Endothelial cell of umbilical vein (primary cell): ENCODE results near the gene FAM167B. TPM values are rescaled to one million over a fixed set of nuclear protein-coding genes. Genes with fewer than 3 reads are reported as not detected.

Experiments used
- BruUV-seq: library from RNA; stranded (reverse); fragments of 400-500 nt; replicated peaks from 2 replicates; lab custom pipeline; 2021; lab: Mats Ljungman, UMichigan
- CTCF ChIA-PET: fragments of 300-600, 350-600 bp; sonication (Branson Sonifier 250); formaldehyde crosslinking; loops from one replicate; lab custom pipeline; 2021; ENCODE audit warnings: antibody characterized with exemption, inconsistent platforms; lab: Charles Lee
- POLR2A ChIA-PET: fragments of 300-600, 350-600 bp; sonication (Branson Sonifier 250); formaldehyde crosslinking; loops from one replicate; lab custom pipeline; 2021; ENCODE audit warnings: antibody characterized with exemption, inconsistent platforms; lab: Charles Lee
- DNase-seq: peaks from one replicate; pipeline ENCODE4 v3.0.0-alpha.2; 2011; ENCODE audit warnings: low read depth, low spot score
- FAIRE-seq: peaks from 2 replicates; lab custom pipeline; 2011; peaks lifted over from hg19 to GRCh38; lab: Jason Lieb, UNC
- H2AFZ ChIP-seq: 2 replicates; pipeline ENCODE4 v1.6.0; 2012; ENCODE audit warnings: low read depth, low read length, control low read depth, inconsistent platforms
- H3K27ac ChIP-seq: 2 replicates; pipeline ENCODE4 v1.5.1; 2011; ENCODE audit warnings: low read depth, mild to moderate bottlenecking, control low read depth, low read length, moderate library complexity; ENCODE audit not compliant: insufficient read depth
- H3K27me3 ChIP-seq, 2 experiments: 2 replicates each; pipeline versions ENCODE4 v1.6.0 to v1.6.1; 2011; ENCODE audit warnings: low read length in 2 of 2, mixed read lengths in 1 of 2; ENCODE audit not compliant: control insufficient read depth in 2 of 2, insufficient read depth in 2 of 2
- H3K36me3 ChIP-seq, 2 experiments: 2 replicates in 1 of 2; 3 replicates in 1 of 2; pipeline ENCODE4 v1.5.1; 2011; ENCODE audit warnings: low read length in 2 of 2, mild to moderate bottlenecking in 1 of 2, moderate library complexity in 1 of 2; ENCODE audit not compliant: control insufficient read depth in 2 of 2, insufficient read depth in 2 of 2; ENCODE audit errors: extremely low read depth in 1 of 2
- H3K4me1 ChIP-seq: 3 replicates; pipeline ENCODE4 v1.5.1; 2011; ENCODE audit warnings: mild to moderate bottlenecking, low read length; ENCODE audit not compliant: control insufficient read depth, insufficient read depth; ENCODE audit errors: extremely low read depth
- H3K4me2 ChIP-seq: 2 replicates; pipeline ENCODE4 v1.6.1; 2011; ENCODE audit warnings: low read length, control low read depth, mixed read lengths; ENCODE audit not compliant: insufficient read depth
- H3K4me3 ChIP-seq, 3 experiments: fragments of 200-600 bp in 1 of 3; sonication (generic), shearing (Covaris generic) in 1 of 3; replicated peaks in 1 of 3; 2 replicates each; pipeline ENCODE4 v1.5.1; 2011 to 2016; ENCODE audit warnings: control low read depth in 3 of 3, low read length in 3 of 3, mild to moderate bottlenecking in 2 of 3, inconsistent platforms in 1 of 3, low read depth in 1 of 3, moderate library complexity in 1 of 3; ENCODE audit not compliant: insufficient read depth in 1 of 3
- H3K79me2 ChIP-seq: 2 replicates; pipeline ENCODE4 v1.6.0; 2012; ENCODE audit warnings: low read length, inconsistent platforms; ENCODE audit not compliant: control insufficient read depth, insufficient read depth
- H3K9ac ChIP-seq: replicated peaks from 2 replicates; pipeline ENCODE3; 2011; ENCODE audit warnings: low read length, control low read depth; ENCODE audit not compliant: insufficient read depth; ENCODE audit errors: extremely low read depth
- H3K9me1 ChIP-seq: replicated peaks from 3 replicates; pipeline ENCODE4 v1.6.0; 2011; ENCODE audit warnings: mild to moderate bottlenecking, low read length; ENCODE audit not compliant: control insufficient read depth, insufficient read depth; ENCODE audit errors: extremely low read depth
- H3K9me3 ChIP-seq: replicated peaks from 2 replicates; pipeline ENCODE4 v1.5.1; 2012; ENCODE audit warnings: low read length, inconsistent platforms; ENCODE audit not compliant: control insufficient read depth, insufficient read depth
- H4K20me1 ChIP-seq: replicated peaks from 2 replicates; pipeline ENCODE3; 2011; ENCODE audit warnings: mild to moderate bottlenecking, low read length; ENCODE audit not compliant: control insufficient read depth, insufficient read depth; ENCODE audit errors: extremely low read depth
- CTCF ChIP-seq, 2 donors: IDR thresholded peaks; 1 replicate in 1 of 2; 2 replicates in 1 of 2; pipeline ENCODE4 v1.5.1; 2011; ENCODE audit warnings: low read length in 2 of 2, mild to moderate bottlenecking in 2 of 2, moderate library complexity in 2 of 2, control low read depth in 1 of 2, inconsistent platforms in 1 of 2, low read depth in 1 of 2; ENCODE audit not compliant: insufficient read depth in 1 of 2; ENCODE audit errors: extremely low read depth in 1 of 2
- EZH2 ChIP-seq: IDR thresholded peaks from 2 replicates; pipeline ENCODE4 v1.6.1; 2012; ENCODE audit warnings: borderline replicate concordance, low read depth, mild to moderate bottlenecking, moderate library complexity, low read length, inconsistent platforms; ENCODE audit not compliant: severe bottlenecking
- FOS ChIP-seq: IDR thresholded peaks from 2 replicates; pipeline ENCODE4 v1.6.1; 2011; ENCODE audit warnings: mild to moderate bottlenecking, low read length, moderate library complexity, borderline replicate concordance; ENCODE audit not compliant: insufficient read depth
- GATA2 ChIP-seq: IDR thresholded peaks from 2 replicates; pipeline ENCODE4 v1.7.0; 2011; ENCODE audit warnings: low read depth, mild to moderate bottlenecking, moderate library complexity, mixed read lengths, low read length; ENCODE audit not compliant: insufficient read length, insufficient read depth
- JUN ChIP-seq: IDR thresholded peaks from 2 replicates; pipeline ENCODE4 v1.6.1; 2011; ENCODE audit warnings: borderline replicate concordance, low read depth; ENCODE audit not compliant: insufficient read length, insufficient read depth
- MAX ChIP-seq: IDR thresholded peaks from 2 replicates; pipeline ENCODE4 v1.6.1; 2011; ENCODE audit not compliant: insufficient read depth, insufficient read length
- MYC ChIP-seq: IDR thresholded peaks from one replicate; pipeline ENCODE4 v1.6.1; 2011; ENCODE audit warnings: mild to moderate bottlenecking, low read depth, low read length
- POLR2A ChIP-seq: IDR thresholded peaks from 2 replicates; pipeline ENCODE4 v1.6.1; 2012; ENCODE audit warnings: low read depth, mild to moderate bottlenecking, control low read depth, low read length
- POLR2AphosphoS5 ChIP-seq: IDR thresholded peaks from 2 replicates; pipeline ENCODE4 v1.6.1; 2012; ENCODE audit warnings: low read depth, mild to moderate bottlenecking, control low read depth, low read length, moderate library complexity; ENCODE audit not compliant: insufficient read depth
- dilution Hi-C: fragments of 300-500 bp; cut with MboI; formaldehyde crosslinking; loops from one replicate; pipeline ENCODE4 v1.15.0; 2019; ENCODE audit warnings: low sequenced_read_pairs; ENCODE audit not compliant: extremely low pct_ligation_motif_present
- intact Hi-C: fragments of 100-400 bp; cut with micrococcal nuclease; formaldehyde crosslinking; loops from one replicate; pipeline ENCODE4 v1.10.0; 2022
- polyA plus RNA-seq, 4 experiments: library from polyadenylated mRNA; depleted of rRNA in 3 of 4; stranded (reverse) in 3 of 4; unstranded in 1 of 4; fragments of >200 nt; gene quantifications; 2 replicates each; pipeline versions ENCODE4 v1.2.1 to v1.2.3, GENCODE V29; 2011 to 2012; ENCODE audit warnings: missing spikeins in 1 of 4
- total RNA-seq: library from RNA; stranded (reverse); gene quantifications from 2 replicates; pipeline ENCODE4 v1.2.3, GENCODE V29; 2021

The FAM167B gene
- total and polyA plus RNA-seq, 2 donors (not counting 3 experiments of a cell fraction or from before 2014, with no cell fraction given): 2.1 to 5.6 TPM

- peaks cover 7 to 30% of the 10 kb centered on the region in 2 experiments for H3K36me3 ChIP-seq
- CTCF ChIA-PET: interaction anchor here (1.0 to 2.7 kb wide), 5 partner anchors 9 to 84 kb away, joined by 3 to 13 read pairs (median 4); no protein-coding TSS in a partner anchor
- H3K9ac ChIP-seq: no peak overlapping the region
- no peaks in the 10 kb centered on the region for H3K79me2 ChIP-seq
- H4K20me1 ChIP-seq: no peaks in the 10 kb centered on the region
- H3K4me3 ChIP-seq: no peak overlapping the region
- POLR2A ChIA-PET: interaction anchor here (0.6 to 1.2 kb wide), 2 partner anchors 104 to 120 kb away, joined by 4 to 5 read pairs; partner anchors contain the start of gene MARCKSL1
- H3K9me1 ChIP-seq: no peaks in the 10 kb centered on the region
- dilution Hi-C loops (no loop called here), intact Hi-C loops (no loop called here)
- TF ChIP-seq FOS (no peak), EZH2 (no peak), GATA2 (no peak), MAX (no peak), POLR2AphosphoS5 (no peak), MYC (no peak), CTCF (IDR thresholded peaks at IDR 0.05; ENCODE audit: extremely low read depth in 1 of 2, insufficient read depth in 1 of 2, low read depth in 1 of 2, low read length in 2 of 2) (no peak), JUN (no peak), POLR2A (no peak)
- no peak overlapping the region for H2AFZ ChIP-seq
- H3K9me3 ChIP-seq: no peaks in the 10 kb centered on the region
- DNase-seq (no peak), FAIRE-seq (no peak)
- H3K27me3 ChIP-seq: no peaks in the 10 kb centered on the region
- peaks cover 8% of the 10 kb centered on the region for H3K4me1 ChIP-seq
- no TSS peak for BruUV-seq
- no peak overlapping the region for H3K27ac ChIP-seq
- no peak overlapping the region for H3K4me2 ChIP-seq
Measured at GRCh38 chr1:32231843-32232432, 15.1 kb upstream of the FAM167B start.
